NCI-H2196 (cell line): Measurements from ENCODE around the gene TTC23L.

Source experiments
- DNase-seq: peaks from one replicate; lab custom pipeline; 2025; ENCODE audit not compliant: unreplicated experiment; lab: John Stamatoyannopoulos, UW

The TTC23L gene

DNA sequence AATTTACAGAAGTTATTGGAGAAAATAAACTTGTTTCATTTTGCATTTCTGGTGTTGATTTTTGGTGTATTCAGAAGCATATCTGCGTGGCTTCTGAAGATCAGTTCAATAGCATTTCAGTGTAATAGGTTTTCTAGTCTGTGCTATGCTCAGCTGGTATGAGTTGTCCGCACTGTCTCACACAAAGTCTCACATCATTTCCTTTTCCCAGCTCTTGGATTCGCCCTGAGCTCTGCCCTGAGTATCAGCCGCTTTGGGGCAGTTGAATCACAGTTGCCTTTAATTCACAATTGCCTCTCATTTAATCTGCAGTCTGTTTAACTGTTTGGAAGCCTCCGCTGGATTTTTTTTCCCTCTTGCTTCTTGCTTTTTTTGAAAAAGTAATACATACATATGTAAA is 6.4 kb upstream of the TTC23L start:
- DNase-seq = no peak

- no peak for DNase-seq
Observed at GRCh38 chr5:34833090-34833489, 5.9 kb upstream of the TTC23L start.

- DNase-seq = no peak
Observed at GRCh38 chr5:34833976-34834793, 4.8 kb upstream of the TTC23L start.

DNA sequence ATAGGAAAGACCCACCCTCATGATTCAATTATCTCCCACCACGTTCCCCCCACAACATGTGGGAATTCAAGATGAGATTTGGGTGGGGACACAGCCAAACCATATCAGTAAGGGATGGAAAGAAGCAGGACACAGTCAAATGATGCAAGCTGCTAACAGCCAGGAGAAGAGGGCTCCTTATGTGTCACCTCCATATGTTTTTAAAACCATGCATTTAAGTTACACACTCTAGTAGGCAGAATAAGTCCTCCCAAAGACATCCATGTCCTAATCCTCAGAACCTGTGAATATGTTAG is 4.2 kb upstream of the TTC23L start:
- no peak for DNase-seq

DNA sequence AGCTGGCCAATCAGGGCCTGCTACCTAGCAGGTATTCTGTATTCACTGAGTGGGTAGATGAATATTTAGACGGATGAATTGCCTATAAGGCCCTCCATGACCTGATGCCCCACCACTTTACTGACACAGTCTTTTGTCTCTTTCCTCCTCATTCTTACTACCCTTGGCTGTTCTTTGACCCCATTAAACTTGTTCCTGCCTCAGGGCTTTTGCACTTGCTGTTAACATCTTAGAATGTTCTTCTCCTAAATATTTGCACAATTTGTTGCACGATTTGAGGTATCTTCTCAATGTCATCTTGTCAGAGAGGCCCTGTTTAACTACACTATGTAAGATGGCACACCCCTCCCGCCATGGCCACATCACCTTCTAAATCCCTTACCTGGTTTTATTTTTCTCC is 3.3 kb upstream of the TTC23L start:
- DNase-seq = no peak

DNA sequence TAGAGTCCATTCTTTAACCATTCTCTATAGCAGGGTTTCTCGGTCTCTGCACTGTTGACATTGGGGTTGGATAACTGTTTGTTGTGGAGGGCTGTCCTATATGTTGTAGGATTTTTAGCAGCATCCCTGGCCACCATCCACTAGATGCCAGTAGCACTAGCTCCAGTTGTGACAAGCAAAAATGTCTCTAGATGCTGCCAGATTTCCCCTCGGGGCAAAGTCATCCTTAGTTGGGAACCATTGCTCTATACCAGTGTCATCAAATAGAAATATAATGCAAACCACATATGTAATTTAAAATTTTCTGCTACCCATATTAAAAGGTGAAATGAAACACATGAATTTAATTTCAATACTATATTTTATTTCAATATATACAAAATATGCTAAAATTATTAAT is 2.9 kb downstream of the TTC23L start:
- DNase-seq = no peak

DNA sequence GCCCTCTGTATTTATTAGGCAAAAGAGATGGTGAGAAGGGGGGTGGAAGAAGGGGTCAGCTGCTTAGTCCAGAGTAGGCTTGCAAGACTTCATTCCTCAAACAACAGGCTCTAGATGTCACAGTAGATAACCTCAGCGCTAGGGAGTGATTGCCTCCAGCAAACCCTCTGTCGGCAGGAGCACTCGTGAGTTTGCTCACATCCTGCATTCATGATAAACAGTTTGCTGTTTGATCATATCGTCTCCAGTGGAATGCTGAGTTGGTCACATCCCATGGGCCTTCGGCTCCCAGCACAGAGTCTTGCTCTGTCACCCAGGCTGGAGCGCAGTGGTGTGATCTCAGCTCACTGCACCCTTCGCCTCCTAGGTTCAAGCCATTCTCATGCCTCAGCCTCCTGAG is 3.6 kb downstream of the TTC23L start:
- DNase-seq = no peak

DNA sequence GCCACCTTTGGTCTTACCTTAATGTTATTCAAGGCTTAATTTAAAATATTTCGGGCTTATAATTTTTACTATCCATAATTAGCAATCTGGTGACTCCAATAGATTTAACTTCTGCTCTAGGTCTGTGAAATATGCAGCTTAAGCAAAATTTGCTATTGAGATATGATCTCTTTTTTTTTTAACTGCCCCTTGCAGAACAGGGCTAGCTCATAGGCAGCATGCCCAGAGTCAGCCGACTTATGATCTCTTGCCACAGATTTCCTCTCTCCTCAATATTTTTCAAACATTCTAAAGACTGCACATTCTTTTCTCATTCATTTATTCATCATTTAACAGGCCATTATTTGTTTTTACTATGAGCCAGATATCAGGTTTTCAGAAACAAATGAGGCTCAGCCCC is 4.5 kb downstream of the TTC23L start:
- DNase-seq = no peak

GRCh38 chr5:34844106-34844505 is 5.1 kb downstream of the TTC23L start:
- peak; percentile 28 for DNase-seq

DNA sequence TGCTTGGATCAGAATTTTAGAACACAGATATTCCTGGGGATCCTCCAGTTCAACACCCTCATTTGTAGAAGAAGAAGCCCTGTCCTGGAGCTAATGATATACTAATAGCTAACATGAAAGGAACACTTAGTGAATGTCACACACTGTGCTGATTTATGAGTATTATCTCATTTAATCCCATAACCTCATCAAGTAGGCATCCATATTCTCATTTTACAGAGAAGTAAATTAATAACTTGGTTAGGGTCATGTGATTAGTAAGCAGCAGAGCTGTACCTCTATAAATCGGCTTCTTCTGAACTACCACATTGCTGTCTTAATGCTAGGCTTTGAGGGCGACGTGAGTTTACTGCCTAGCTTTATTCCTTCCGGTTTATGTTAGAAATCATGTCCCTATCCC is 6.0 kb downstream of the TTC23L start:
- no peak for DNase-seq

DNA sequence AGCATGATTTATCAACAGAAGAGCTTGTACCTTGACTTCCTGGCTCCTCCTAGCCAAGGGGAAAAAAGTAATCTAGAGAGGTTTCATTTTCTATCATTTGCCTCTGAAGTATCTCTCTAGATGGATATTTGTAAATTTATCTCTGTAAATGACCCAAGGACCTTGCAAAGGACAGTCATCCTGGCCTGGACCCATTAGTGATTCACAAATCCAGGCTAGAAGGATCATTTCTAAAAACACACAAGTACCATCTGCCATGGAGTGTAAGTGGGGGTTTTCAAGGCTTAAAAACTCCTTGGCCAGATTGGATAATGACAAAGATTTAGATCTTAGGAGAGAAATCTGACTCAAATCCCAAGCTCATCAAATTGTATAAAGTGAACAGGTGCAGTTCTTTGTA is 8.1 kb downstream of the TTC23L start:
- DNase-seq = no peak

GRCh38 chr5:34847552-34847951 is 8.6 kb downstream of the TTC23L start:
- no peak for DNase-seq

DNA sequence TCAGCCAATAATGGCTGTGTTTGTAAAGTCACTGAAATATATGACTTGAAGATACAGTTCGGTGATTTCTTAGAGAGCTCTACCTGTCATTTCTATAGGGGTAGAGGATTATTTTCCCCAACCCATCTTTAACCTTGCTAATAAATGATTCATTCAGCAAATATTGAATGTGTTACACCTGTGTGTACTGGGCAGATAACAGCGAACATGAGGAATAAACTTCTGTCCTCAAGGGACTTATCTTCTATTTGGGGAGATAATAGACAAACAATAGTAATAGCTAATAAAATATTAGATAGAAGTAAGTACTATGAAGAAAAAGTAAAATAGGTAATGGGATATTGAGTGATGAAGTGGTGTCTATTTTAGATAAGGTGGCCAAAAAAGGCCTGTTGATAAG is 9.3 kb downstream of the TTC23L start:
- DNase-seq = no peak

DNA sequence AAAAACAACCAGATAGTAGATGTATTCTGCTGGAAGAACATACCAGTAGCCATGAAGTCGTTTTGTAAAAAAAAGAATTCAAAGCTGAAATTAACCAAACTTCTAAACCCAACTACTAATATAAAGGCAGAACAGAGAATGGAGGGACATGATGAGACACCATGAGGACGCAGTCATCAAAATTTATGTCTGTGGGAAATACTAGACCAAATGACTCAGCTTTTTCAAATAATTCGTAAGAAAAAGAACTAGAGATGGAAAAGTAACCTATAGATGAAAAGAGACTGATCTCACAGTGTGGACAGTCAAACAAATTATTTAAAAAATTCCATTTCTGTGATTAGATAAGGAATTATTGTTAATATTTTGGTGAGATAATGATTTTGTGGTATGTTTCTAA is 10.3 kb downstream of the TTC23L start:
- DNase-seq = no peak

GRCh38 chr5:34854459-34855174 is 15.7 kb downstream of the TTC23L start:
- DNase-seq = peak; percentile 80

DNA sequence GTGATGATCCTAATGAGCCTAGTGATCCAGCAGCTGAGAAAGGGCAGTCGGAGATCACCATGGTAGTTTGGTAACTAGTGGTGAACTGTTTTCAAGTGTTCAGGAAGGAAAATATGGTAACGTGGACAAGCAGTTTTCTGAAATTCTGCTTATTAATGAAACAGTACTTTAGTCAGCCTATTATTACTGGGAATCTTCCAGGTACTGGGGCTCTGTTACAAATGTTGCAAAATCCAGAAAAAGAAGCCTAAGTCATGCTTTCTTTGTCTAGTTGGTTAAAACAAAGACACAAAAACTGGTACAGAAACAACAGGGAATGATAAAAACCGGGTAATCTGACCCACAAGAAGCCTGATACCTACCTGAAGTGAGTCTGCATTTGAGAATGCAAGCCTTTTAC is 18.2 kb downstream of the TTC23L start:
- DNase-seq = no peak

GRCh38 chr5:34857894-34858293 is 18.9 kb downstream of the TTC23L start:
- DNase-seq = no peak

DNA sequence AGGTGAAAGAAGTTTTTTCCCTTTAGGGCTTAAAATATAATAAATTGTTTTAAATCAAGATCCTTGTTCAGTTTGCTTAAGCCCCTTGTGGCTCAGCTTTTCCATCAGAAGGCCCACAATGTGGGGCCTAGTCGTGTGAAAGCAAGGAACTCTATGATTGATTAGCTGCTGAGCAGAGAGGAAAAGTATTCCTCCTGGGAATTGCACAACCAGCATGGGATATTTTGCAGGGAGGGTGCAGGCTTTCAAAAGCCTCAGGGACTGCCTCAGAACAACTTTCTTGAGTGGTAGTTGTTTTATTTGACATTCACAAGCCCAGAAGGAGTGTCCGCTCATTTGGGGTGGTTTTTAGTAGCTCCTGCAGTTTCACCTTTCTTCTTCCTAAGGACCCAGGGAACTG is 19.8 kb downstream of the TTC23L start:
- DNase-seq = no peak

DNA sequence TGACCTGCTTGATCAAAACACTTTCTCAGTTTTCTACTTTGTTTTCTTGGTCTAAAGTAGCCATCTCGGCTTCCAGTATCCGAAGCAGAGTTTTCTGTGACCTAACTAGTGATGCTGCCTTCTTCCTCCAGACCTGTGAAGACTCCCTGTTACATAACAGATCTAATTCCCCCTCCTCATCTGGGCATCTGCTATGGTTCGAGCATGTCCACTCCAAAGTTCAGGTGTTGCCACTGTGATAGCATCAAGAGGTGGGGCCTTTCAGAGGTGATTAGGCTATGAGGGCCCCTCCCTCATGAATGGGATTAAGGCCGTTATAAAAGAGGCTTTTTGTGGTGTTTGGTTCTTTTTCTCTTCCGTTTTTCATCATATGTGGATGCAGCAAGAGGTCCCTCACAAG is 20.3 kb downstream of the TTC23L start:
- no peak for DNase-seq

DNA sequence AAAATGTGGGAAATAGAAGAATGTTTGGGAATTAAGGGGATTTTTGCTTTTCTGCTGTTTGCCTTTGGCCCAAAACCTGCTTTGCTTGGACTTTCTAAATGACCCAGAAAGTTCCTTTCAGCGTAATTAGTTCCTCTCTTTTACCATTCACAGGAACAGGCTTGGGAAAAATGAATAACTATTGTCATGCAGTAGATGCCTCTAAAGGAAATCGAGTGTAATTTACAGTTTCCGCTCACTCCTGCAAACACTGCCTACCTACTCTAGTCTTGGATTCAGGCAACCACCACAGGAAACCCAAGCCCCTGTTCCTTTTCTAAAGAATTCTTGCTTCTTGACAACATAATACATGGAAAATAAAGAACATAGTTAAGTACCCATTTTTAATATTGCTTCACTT is 25.0 kb downstream of the TTC23L start:
- DNase-seq = no peak

- DNase-seq = no peak
Observed at GRCh38 chr5:34865091-34865490, 26.1 kb downstream of the TTC23L start.

DNA sequence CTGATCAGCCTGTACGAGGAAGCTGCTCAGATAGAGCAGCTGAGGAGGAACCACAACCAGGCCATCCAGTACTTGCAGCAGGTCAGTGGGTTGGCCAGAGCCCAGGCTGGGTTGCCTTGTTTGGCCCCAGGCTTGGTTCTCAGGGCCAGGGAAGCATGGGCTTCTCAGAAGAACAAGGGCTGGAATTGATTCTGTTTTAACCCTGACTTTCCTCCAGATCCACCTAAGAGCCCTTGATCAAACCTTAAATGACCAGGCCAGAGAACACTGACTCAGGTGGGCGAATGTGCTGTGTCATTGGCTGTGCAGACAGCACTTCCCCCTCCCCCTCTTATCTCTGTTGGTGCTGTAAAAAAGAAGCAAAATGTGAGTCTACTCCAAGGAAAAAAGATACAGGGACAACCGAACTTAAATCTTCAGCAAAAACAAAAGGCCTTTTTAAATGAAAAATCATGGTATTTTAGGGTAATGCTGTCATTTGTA is 28.1 kb downstream of the TTC23L start:
- DNase-seq = no peak

DNA sequence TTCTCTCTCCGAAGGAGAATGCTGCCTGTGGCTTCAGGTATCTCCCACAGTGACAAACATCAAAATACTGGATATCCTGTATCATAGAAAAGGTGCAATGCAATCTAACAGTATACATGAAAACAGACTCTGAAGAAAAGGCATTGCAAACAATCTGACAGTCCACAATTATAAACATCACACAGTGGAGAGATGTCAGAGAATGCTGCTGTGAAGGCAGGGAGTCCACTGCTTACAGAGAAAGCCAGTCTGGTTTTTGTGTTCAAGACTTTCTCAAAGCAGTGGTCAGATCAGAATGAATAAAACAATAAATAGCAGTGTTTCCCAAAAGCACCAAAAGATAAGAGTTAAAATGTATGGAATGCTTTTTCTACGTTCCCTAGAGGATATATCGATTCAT is 28.7 kb downstream of the TTC23L start:
- DNase-seq = no peak
